Measurements from ENCODE around the gene WIPI1. TPM values are rescaled to one million over a fixed set of nuclear protein-coding genes. Genes with fewer than 3 reads are reported as not detected.
A peak's percentile ranks its signal among the peaks of the same experiment; 100 is the strongest.

WIPI1 gene
- total and polyA plus RNA-seq, 2 of the 13 experiments (the other 11 are each of a cell fraction or from before 2014, with no cell fraction given) = 29.4 to 141 TPM

DNA sequence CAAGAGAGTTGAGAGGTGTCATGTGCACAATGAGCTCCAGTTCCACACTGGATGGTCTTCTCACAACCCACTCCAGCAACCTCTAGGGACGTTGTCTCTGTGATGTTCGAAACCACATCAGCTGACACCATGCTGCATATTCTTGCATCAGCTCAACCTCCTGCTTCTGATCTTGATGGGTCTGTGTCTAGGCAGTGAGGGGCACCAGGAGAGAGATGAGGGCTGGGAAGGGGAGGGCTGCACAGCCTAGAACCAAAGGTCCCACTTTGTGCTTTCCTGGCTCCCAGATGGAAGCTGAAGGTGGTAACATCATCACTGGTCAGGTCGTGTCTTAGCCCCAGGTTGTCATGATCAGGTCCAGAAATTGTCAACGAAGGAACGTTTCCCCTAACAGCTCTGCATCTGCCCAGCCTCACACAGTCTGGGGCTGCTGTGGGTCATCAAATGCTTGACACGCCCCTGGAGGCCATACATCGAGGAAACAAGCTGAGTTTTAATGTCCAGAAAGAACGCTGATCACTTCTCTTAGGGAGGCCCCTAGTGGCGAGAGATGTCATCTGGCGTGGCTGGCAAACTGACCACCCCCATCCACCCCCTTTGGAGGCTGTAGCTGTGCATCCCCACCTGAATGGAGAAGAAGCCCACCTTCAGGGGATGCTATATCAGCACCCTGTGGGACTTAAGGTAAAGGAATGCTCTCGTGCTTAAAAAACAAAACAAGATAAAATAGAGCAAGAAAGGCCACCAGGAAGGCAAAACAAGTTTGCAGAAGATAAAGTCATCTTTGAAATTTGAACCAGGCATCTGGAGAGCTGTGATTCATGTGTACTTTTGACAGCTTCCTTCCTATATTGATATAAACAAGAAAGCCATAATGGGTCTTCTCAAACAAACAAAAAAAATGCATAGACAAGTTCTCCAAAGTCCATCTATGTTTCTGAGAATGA lies 58.3 kb downstream of the WIPI1 start (continued):
- TF ChIP-seq TOE1 (CRISPR knock-in tag; IDR thresholded peaks at IDR 0.05) (peak; percentile 39; the same call in 1 of the 2 replicates), SSRP1 (CRISPR knock-in tag; IDR thresholded peaks at IDR 0.05) (0 out of 2 replicates have a peak, but pooled peaks have one; percentile 20), CBX2 (IDR thresholded peaks at IDR 0.05; ENCODE audit: low read depth, low read length) (no peak), CBX2 (CRISPR knock-in tag; IDR thresholded peaks at IDR 0.05; ENCODE audit: low read depth) (no peak), MAFK (conservative IDR thresholded peaks at IDR 0.05 in 1 of 2, IDR thresholded peaks at IDR 0.05 in 1 of 2; ENCODE audit: low read length in 2 of 2) (peak in 1 of 2 experiments; percentile 37; a peak in 1 of 4 replicates), ATF7 (IDR thresholded peaks at IDR 0.05) (no peak), ATF7 (CRISPR knock-in tag; IDR thresholded peaks at IDR 0.05) (no peak), SMC3 (IDR thresholded peaks at IDR 0.05; ENCODE audit: low read length) (peak; percentile 99), ZNF772 (CRISPR knock-in tag; IDR thresholded peaks at IDR 0.05) (peak; percentile 83; the same call in 1 of the 2 replicates), ZIK1 (CRISPR knock-in tag; IDR thresholded peaks at IDR 0.05; ENCODE audit: borderline replicate concordance, low read depth) (0 out of 2 replicates have a peak, but pooled peaks have one; percentile 21), MBNL3 (CRISPR knock-in tag; conservative IDR thresholded peaks at IDR 0.05) (no peak), ZNF644 (CRISPR knock-in tag; IDR thresholded peaks at IDR 0.05; ENCODE audit: low read depth) (0 out of 2 replicates have a peak, but pooled peaks have one; percentile 32), KDM3A (CRISPR knock-in tag; IDR thresholded peaks at IDR 0.05; ENCODE audit: low read depth) (peak; percentile 87), ZNF572 (CRISPR knock-in tag; IDR thresholded peaks at IDR 0.05) (peak; percentile 85; the same call in 1 of the 2 replicates), ZNF724P (CRISPR knock-in tag; IDR thresholded peaks at IDR 0.05; ENCODE audit: borderline replicate concordance) (0 out of 2 replicates have a peak, but pooled peaks have one; percentile 50), SP140L (CRISPR knock-in tag; IDR thresholded peaks at IDR 0.05; ENCODE audit: borderline replicate concordance) (0 out of 2 replicates have a peak, but pooled peaks have one; percentile 46), SALL2 (CRISPR knock-in tag; IDR thresholded peaks at IDR 0.05) (0 out of 2 replicates have a peak, but pooled peaks have one; percentile 36)
- TF ChIP-seq, protein P1, sequence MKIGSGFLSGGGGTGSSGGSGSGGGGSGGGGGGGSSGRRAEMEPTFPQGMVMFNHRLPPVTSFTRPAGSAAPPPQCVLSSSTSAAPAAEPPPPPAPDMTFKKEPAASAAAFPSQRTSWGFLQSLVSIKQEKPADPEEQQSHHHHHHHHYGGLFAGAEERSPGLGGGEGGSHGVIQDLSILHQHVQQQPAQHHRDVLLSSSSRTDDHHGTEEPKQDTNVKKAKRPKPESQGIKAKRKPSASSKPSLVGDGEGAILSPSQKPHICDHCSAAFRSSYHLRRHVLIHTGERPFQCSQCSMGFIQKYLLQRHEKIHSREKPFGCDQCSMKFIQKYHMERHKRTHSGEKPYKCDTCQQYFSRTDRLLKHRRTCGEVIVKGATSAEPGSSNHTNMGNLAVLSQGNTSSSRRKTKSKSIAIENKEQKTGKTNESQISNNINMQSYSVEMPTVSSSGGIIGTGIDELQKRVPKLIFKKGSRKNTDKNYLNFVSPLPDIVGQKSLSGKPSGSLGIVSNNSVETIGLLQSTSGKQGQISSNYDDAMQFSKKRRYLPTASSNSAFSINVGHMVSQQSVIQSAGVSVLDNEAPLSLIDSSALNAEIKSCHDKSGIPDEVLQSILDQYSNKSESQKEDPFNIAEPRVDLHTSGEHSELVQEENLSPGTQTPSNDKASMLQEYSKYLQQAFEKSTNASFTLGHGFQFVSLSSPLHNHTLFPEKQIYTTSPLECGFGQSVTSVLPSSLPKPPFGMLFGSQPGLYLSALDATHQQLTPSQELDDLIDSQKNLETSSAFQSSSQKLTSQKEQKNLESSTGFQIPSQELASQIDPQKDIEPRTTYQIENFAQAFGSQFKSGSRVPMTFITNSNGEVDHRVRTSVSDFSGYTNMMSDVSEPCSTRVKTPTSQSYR (CRISPR knock-in tag; IDR thresholded peaks at IDR 0.05; ENCODE audit: borderline replicate concordance) = peak; percentile 66
- TF ChIP-seq, protein P2, sequence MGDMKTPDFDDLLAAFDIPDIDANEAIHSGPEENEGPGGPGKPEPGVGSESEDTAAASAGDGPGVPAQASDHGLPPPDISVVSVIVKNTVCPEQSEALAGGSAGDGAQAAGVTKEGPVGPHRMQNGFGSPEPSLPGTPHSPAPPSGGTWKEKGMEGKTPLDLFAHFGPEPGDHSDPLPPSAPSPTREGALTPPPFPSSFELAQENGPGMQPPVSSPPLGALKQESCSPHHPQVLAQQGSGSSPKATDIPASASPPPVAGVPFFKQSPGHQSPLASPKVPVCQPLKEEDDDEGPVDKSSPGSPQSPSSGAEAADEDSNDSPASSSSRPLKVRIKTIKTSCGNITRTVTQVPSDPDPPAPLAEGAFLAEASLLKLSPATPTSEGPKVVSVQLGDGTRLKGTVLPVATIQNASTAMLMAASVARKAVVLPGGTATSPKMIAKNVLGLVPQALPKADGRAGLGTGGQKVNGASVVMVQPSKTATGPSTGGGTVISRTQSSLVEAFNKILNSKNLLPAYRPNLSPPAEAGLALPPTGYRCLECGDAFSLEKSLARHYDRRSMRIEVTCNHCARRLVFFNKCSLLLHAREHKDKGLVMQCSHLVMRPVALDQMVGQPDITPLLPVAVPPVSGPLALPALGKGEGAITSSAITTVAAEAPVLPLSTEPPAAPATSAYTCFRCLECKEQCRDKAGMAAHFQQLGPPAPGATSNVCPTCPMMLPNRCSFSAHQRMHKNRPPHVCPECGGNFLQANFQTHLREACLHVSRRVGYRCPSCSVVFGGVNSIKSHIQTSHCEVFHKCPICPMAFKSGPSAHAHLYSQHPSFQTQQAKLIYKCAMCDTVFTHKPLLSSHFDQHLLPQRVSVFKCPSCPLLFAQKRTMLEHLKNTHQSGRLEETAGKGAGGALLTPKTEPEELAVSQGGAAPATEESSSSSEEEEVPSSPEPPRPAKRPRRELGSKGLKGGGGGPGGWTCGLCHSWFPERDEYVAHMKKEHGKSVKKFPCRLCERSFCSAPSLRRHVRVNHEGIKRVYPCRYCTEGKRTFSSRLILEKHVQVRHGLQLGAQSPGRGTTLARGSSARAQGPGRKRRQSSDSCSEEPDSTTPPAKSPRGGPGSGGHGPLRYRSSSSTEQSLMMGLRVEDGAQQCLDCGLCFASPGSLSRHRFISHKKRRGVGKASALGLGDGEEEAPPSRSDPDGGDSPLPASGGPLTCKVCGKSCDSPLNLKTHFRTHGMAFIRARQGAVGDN (CRISPR knock-in tag; IDR thresholded peaks at IDR 0.05) = peak; percentile 86
- TF ChIP-seq, protein P3, sequence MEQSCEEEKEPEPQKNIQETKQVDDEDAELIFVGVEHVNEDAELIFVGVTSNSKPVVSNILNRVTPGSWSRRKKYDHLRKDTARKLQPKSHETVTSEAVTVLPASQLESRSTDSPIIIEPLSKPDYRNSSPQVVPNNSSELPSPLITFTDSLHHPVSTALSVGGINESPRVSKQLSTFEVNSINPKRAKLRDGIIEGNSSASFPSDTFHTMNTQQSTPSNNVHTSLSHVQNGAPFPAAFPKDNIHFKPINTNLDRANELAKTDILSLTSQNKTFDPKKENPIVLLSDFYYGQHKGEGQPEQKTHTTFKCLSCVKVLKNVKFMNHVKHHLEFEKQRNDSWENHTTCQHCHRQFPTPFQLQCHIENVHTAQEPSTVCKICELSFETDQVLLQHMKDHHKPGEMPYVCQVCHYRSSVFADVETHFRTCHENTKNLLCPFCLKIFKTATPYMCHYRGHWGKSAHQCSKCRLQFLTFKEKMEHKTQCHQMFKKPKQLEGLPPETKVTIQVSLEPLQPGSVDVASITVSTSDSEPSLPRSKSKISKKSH (CRISPR knock-in tag; IDR thresholded peaks at IDR 0.05; ENCODE audit: borderline replicate concordance) = peak; percentile 70; the same call in 1 of the 2 replicates

All from HepG2 (cell line).